ENCODE measurements around the gene MEGF11.

GRCh38 chr15:65919353-65919752 lies 334.2 kb downstream of the MEGF11 start:
- TF ChIP-seq POLR2A (IDR thresholded peaks at IDR 0.05) (no peak), CTCF (IDR thresholded peaks at IDR 0.05) (no peak)
